ENCODE data around the gene GASK1A. TPM values are rescaled to one million over a fixed set of nuclear protein-coding genes. Genes with fewer than 3 reads are reported as not detected.
A peak's percentile ranks its signal among the peaks of the same experiment; 100 is the strongest.

GASK1A gene
- not detected for total RNA-seq
- 0 reads per million in 2 donors for total RNA-seq

DNA sequence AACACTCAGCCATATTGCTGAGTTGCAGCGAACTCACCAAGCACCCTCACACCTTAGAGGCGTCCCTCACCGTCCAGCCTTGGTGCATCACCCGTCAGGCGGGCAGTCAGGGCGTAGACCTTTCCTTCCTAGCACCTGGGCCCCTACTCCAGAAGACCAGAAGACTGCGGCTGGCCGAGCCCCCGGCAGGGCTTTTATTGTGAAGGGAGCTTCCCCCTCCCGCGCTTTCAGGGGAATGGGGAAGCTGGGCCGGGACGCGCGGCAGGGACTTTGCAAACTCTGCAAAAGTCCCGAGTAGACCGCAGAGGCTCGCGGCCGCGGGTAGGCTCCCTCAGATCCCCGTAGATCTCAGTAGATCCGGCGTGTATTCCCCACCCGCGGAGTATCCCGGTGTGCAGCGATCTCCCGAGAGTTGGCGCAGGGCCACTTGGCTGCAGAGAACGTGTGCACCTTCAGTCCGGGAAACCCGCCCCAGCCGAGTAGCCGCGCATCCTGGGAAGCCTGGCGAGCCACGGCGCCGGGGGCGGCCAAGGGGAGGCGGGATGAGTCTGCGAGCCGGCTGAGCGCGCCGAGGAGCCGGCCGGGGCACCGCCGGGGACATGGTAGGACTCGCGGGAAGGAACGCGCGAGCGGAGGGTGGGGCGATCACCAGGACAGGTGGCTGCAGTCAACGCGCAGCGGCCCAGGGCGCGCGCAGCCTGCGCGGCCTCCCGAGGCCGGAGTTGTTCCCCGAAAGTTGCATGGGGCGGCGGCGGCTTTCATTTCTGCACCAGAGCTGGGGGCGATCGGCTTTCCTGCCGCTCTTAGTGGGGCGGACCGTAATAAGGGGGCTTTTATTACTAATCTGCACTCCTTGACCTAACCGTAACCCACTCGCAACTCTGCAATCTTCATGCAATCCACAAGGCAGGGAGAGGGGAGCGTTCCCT is at the start of gene GASK1A:
Gene GASK1A (plus strand): TSS at position 268 of the 929 bp plus-strand sequence. CDS start 332 bp downstream, at position 600.
- peaks cover 50% of the 10 kb centered on the region for H3K27me3 Mint-ChIP-seq
- ATAC-seq (peak; percentile 47), DNase-seq (no peak)
- no peaks in the 10 kb centered on the region for H3K9me3 ChIP-seq (ENCODE audit: control insufficient read depth, low read length, poor library complexity, severe bottlenecking)
- H3K4me1 Mint-ChIP-seq = peaks cover 6% of the 10 kb centered on the region
- no peak within 1 kb of the TSS for H3K27ac Mint-ChIP-seq
- H3K36me3 Mint-ChIP-seq (ENCODE audit: low read depth) = peaks cover 4% of the 10 kb centered on the region
- H3K4me3 Mint-ChIP-seq = peak within 1 kb of the TSS; percentile 69

DNA sequence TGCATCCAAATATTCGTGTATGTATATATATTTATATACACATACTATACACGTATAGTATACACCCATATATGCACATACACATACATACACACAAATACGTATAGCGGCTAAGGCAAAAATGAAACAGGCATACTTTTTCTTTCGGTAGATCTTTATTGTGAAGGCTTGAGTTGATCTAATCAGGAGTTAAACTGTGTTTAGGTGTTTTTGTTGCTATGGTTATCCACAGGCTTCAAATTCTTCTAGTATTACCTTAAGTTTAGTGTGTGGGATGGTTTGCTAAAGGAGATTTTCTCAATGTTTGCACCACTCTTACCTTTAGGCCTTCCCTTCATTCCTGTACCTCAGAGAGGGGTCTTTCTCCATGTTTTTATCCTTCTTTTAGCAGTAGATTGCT is 45.0 kb upstream of the GASK1A start:
- no peak overlapping the region for H3K4me3 Mint-ChIP-seq
- DNase-seq = no peak
- H3K27me3 Mint-ChIP-seq = no peaks in the 10 kb centered on the region
- H3K9me3 ChIP-seq (ENCODE audit: control insufficient read depth, low read length, poor library complexity, severe bottlenecking) = no peaks in the 10 kb centered on the region
- ATAC-seq = no peak
- H3K27ac Mint-ChIP-seq = no peak overlapping the region
- no peaks in the 10 kb centered on the region for H3K36me3 Mint-ChIP-seq (ENCODE audit: low read depth)
- peaks cover 18% of the 10 kb centered on the region for H3K4me1 Mint-ChIP-seq

GRCh38 chr3:42934910-42935309 is 44.2 kb upstream of the GASK1A start:
- H3K9me3 ChIP-seq (ENCODE audit: control insufficient read depth, low read length, poor library complexity, severe bottlenecking) = peaks cover 2% of the 10 kb centered on the region
- Mint-ChIP-seq H3K36me3 (ENCODE audit: low read depth) (no peaks in the 10 kb centered on the region), H3K27ac (no peak overlapping the region), H3K27me3 (no peaks in the 10 kb centered on the region), H3K4me3 (no peak overlapping the region), H3K4me1 (peaks cover 18% of the 10 kb centered on the region)
- DNase-seq (no peak), ATAC-seq (no peak)

DNA sequence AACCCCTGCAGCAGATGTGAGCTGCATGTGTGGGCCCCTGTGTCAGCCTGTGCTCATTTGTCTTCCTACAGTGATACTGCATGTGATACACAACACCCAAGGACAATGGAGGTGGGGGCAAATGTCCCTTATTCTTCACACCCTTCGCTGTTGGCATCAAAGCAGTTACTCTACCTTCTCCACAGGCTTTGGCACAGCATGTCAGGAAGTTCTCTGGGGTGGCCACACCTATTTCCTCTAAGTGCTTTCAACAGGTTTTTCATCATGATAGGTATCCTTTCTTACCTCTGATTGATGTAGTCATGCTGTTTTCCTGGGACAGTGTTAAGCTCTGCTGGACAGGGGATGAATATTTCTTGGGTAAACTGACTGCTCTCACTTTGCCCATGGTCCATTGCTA is 43.6 kb upstream of the GASK1A start:
- ATAC-seq = peak; percentile 46
- H3K27ac Mint-ChIP-seq = no peak overlapping the region

GRCh38 chr3:42936157-42936981 is 42.7 kb upstream of the GASK1A start:
- Mint-ChIP-seq H3K27ac (no peak overlapping the region), H3K4me1 (peaks cover 16% of the 10 kb centered on the region), H3K27me3 (peaks cover 6% of the 10 kb centered on the region), H3K4me3 (peak overlapping the region; percentile 47), H3K36me3 (ENCODE audit: low read depth) (no peaks in the 10 kb centered on the region)
- ATAC-seq (no peak), DNase-seq (no peak)
- H3K9me3 ChIP-seq (ENCODE audit: control insufficient read depth, low read length, poor library complexity, severe bottlenecking) = peaks cover 2% of the 10 kb centered on the region

More for the DNA sequence above, 43.6 kb upstream of the GASK1A start:
- Mint-ChIP-seq H3K36me3 (ENCODE audit: low read depth) (no peaks in the 10 kb centered on the region), H3K27me3 (peaks cover 3% of the 10 kb centered on the region), H3K4me3 (no peak overlapping the region), H3K4me1 (peaks cover 18% of the 10 kb centered on the region)
- peaks cover 2% of the 10 kb centered on the region for H3K9me3 ChIP-seq (ENCODE audit: control insufficient read depth, low read length, poor library complexity, severe bottlenecking)
- DNase-seq = no peak

GRCh38 chr3:42937334-42937733 is 41.8 kb upstream of the GASK1A start:
- H3K4me3 Mint-ChIP-seq = no peak overlapping the region
- H3K4me1 Mint-ChIP-seq = peaks cover 15% of the 10 kb centered on the region
- peaks cover 2% of the 10 kb centered on the region for H3K9me3 ChIP-seq (ENCODE audit: control insufficient read depth, low read length, poor library complexity, severe bottlenecking)
- H3K36me3 Mint-ChIP-seq (ENCODE audit: low read depth) = no peaks in the 10 kb centered on the region
- ATAC-seq (no peak), DNase-seq (no peak)
- peaks cover 11% of the 10 kb centered on the region for H3K27me3 Mint-ChIP-seq
- no peak overlapping the region for H3K27ac Mint-ChIP-seq

DNA sequence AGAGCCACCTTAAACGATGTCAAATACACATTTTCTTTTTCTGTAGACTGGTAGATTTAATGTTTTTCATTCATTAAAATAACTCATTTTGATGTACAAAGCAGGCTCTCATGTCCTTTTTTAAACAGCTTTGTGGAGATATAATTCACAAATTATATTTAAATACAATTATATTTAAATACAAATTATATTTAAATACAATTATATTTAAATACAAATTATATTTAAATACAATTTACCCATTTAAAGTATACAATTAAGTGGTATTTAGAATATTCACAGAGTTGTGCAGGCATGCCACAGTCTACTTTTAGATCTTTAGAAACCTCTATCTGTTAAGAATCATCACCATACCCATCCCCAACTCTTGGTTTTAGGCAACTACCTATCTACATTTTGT is 36.4 kb upstream of the GASK1A start:
- peaks cover 36% of the 10 kb centered on the region for H3K27me3 Mint-ChIP-seq
- peaks cover 2% of the 10 kb centered on the region for H3K9me3 ChIP-seq (ENCODE audit: control insufficient read depth, low read length, poor library complexity, severe bottlenecking)
- DNase-seq = no peak
- peaks cover 3% of the 10 kb centered on the region for H3K4me1 Mint-ChIP-seq
- no peak overlapping the region for H3K27ac Mint-ChIP-seq
- H3K36me3 Mint-ChIP-seq (ENCODE audit: low read depth) = peaks cover 2% of the 10 kb centered on the region
- no peak for ATAC-seq
- no peak overlapping the region for H3K4me3 Mint-ChIP-seq

DNA sequence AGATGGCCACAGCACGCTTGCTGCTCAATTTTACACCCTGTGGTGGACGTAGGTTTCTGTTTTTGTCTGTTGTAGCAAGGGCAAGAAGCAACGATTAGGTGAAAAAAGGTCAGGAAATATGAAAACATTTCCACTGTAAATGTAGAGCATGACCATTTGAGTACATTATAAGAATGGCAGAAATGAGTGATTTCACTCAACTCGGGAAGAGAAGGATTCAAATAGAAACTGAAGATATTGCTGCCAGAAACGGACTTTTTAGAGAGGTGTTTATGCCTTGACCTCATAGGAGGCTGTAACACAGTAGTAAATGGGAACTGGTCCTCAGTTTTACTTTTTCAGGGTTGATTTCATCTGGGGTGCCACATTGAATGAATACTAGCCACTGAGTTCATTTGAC is 33.1 kb upstream of the GASK1A start:
- no peak for ATAC-seq
- H3K36me3 Mint-ChIP-seq (ENCODE audit: low read depth) = peaks cover 2% of the 10 kb centered on the region
- DNase-seq = no peak
- H3K9me3 ChIP-seq (ENCODE audit: control insufficient read depth, low read length, poor library complexity, severe bottlenecking) = no peaks in the 10 kb centered on the region
- H3K27ac Mint-ChIP-seq = no peak overlapping the region
- H3K27me3 Mint-ChIP-seq = peaks cover 36% of the 10 kb centered on the region
- peaks cover 3% of the 10 kb centered on the region for H3K4me1 Mint-ChIP-seq
- H3K4me3 Mint-ChIP-seq = no peak overlapping the region

- no peak for ATAC-seq
- H3K4me1 Mint-ChIP-seq = peaks cover 5% of the 10 kb centered on the region
- no peak overlapping the region for H3K4me3 Mint-ChIP-seq
These were observed 21.5 kb upstream of the GASK1A start for GRCh38 chr3:42957573-42957972.

GRCh38 chr3:42960282-42960681 is 18.8 kb upstream of the GASK1A start:
- H3K4me3 Mint-ChIP-seq = no peak overlapping the region

More at GRCh38 chr3:42957573-42957972, 21.5 kb upstream of the GASK1A start:
- no peak overlapping the region for H3K27ac Mint-ChIP-seq
- H3K27me3 Mint-ChIP-seq = peaks cover 18% of the 10 kb centered on the region
- H3K36me3 Mint-ChIP-seq (ENCODE audit: low read depth) = peaks cover 2% of the 10 kb centered on the region
- no peak for DNase-seq
- H3K9me3 ChIP-seq (ENCODE audit: control insufficient read depth, low read length, poor library complexity, severe bottlenecking) = no peaks in the 10 kb centered on the region

DNA sequence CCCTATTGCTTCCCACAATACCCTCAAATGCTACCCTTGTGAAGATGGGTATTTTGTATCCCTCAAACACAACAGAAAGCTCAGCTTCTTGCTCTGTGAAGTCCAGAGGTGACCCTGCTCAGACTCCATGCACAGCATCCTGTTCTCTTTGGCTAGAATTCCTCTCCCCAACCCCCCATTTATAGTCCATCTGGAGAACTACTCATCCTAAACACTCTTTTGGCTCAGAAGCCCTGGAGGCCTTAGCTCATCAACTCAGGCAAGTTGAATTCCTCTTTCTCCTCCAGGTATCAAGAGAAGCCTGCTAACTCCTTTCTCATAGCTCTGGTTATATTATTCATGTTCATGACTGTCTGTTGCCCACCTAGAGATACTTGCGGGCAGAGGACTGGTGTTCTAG is 18.3 kb upstream of the GASK1A start:
- H3K9me3 ChIP-seq (ENCODE audit: control insufficient read depth, low read length, poor library complexity, severe bottlenecking) = no peaks in the 10 kb centered on the region
- Mint-ChIP-seq H3K4me3 (no peak overlapping the region), H3K27me3 (peaks cover 21% of the 10 kb centered on the region), H3K27ac (no peak overlapping the region), H3K36me3 (ENCODE audit: low read depth) (peaks cover 2% of the 10 kb centered on the region), H3K4me1 (peaks cover 15% of the 10 kb centered on the region)
- DNase-seq (no peak), ATAC-seq (no peak)

More at GRCh38 chr3:42960282-42960681, 18.8 kb upstream of the GASK1A start:
- Mint-ChIP-seq H3K4me1 (peaks cover 15% of the 10 kb centered on the region), H3K27me3 (peaks cover 21% of the 10 kb centered on the region), H3K36me3 (ENCODE audit: low read depth) (peaks cover 2% of the 10 kb centered on the region), H3K27ac (no peak overlapping the region)
- no peaks in the 10 kb centered on the region for H3K9me3 ChIP-seq (ENCODE audit: control insufficient read depth, low read length, poor library complexity, severe bottlenecking)
- ATAC-seq = no peak
- DNase-seq = no peak

DNA sequence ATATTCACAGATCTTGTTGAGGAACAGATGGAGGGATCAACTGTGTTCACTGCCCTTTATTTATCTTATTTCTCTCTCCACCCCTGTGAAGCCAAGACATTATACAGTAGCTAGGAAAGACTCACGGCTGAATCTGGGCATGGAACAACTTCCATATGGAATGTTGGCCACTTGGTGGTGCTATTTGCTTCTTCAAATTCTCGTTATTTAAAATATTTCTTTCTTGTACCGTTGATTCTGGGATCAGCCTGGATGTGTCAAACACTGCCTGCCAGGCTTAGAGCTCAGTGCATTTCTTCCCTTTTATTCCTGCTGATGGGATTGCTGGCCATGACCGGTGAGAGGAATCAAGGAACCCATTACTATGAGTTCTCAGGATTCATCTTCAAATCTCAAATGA is 17.5 kb upstream of the GASK1A start:
- Mint-ChIP-seq H3K4me3 (no peak overlapping the region), H3K4me1 (peaks cover 15% of the 10 kb centered on the region), H3K27me3 (peaks cover 21% of the 10 kb centered on the region), H3K27ac (no peak overlapping the region), H3K36me3 (ENCODE audit: low read depth) (peaks cover 2% of the 10 kb centered on the region)
- ATAC-seq (peak; percentile 14), DNase-seq (no peak)
- H3K9me3 ChIP-seq (ENCODE audit: control insufficient read depth, low read length, poor library complexity, severe bottlenecking) = no peaks in the 10 kb centered on the region

DNA sequence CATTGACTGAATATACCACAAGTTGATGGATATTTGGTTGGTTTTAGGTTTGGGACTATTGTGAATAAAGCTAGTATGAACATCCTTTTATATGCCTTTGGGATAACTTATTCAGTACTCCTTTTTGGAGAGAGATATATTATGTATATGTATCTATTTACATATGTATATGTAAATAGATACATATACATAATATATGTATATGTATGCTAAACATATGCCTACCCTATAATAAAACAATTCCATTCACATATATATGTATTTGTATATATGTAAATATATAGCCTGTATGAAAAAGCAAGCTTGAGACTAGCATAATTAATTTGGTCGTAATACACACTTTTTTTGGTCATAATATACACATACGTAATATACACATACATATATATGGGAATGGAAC is 15.8 kb upstream of the GASK1A start:
- ATAC-seq = no peak
- peaks cover 15% of the 10 kb centered on the region for H3K4me1 Mint-ChIP-seq
- DNase-seq = no peak

More for the DNA sequence above, 15.8 kb upstream of the GASK1A start:
- H3K27ac Mint-ChIP-seq = no peak overlapping the region
- H3K9me3 ChIP-seq (ENCODE audit: control insufficient read depth, low read length, poor library complexity, severe bottlenecking) = no peaks in the 10 kb centered on the region
- H3K36me3 Mint-ChIP-seq (ENCODE audit: low read depth) = peaks cover 2% of the 10 kb centered on the region
- no peak overlapping the region for H3K4me3 Mint-ChIP-seq
- H3K27me3 Mint-ChIP-seq = peaks cover 21% of the 10 kb centered on the region

All from T-helper 17 cell (primary cell).